Posterior cingulate gyrus (tissue), 11 donors: ENCODE data around the gene COX20.
A peak's percentile ranks its signal among the peaks of the same experiment; 100 is the strongest.
"Not testable (repeated sequence)": the region's sequence is repeated elsewhere in the genome, so short reads cannot be mapped to it uniquely, and the experiment has no call there.

ENCODE experiments used
- DNase-seq, 10 donors: peaks; one replicate each; pipeline versions ENCODE4 v3.0.0 to v3.0.0-alpha.2; 2020 to 2021; ENCODE audit warnings: mixed read lengths in 3 of 10
- intact Hi-C: fragments of 100-400 bp; cut with DNase I; formaldehyde crosslinking; loops from one replicate; pipeline ENCODE4 v1.15.1; 2023

Gene COX20

GRCh38 chr1:244835276-244836134 lies at the start of gene COX20:
Gene COX20, plus strand, starts transcription at chr1:244835658. Its CDS starts 57 bp downstream, at chr1:244835715.
- intact Hi-C loops: loop anchor here (1.0 to 10.0 kb wide), 4 partner anchors 28 to 207 kb away; partner anchors contain the start of gene DESI2
- peak; percentile 78 to 96 (median 84) for DNase-seq

- intact Hi-C loops: no loop called here
- no peak for DNase-seq
Observed at GRCh38 chr1:244788493-244789275, 46.8 kb upstream of the COX20 start.

- DNase-seq: no peak
- intact Hi-C loops: no loop called here
Observed at GRCh38 chr1:244789276-244789580, 46.2 kb upstream of the COX20 start.

GRCh38 chr1:244789731-244790130 lies 45.7 kb upstream of the COX20 start:
- no peak for DNase-seq
- intact Hi-C loops: no loop called here

GRCh38 chr1:244791061-244791460 lies 44.4 kb upstream of the COX20 start:
- DNase-seq: no peak
- intact Hi-C loops: no loop called here

GRCh38 chr1:244792188-244792850 lies 43.1 kb upstream of the COX20 start:
- intact Hi-C loops: no loop called here

GRCh38 chr1:244794071-244794470 lies 41.4 kb upstream of the COX20 start:
- intact Hi-C loops: no loop called here
- no peak for DNase-seq

More at GRCh38 chr1:244792188-244792850, 43.1 kb upstream of the COX20 start:
- DNase-seq: no peak

GRCh38 chr1:244794516-244794915 lies 40.9 kb upstream of the COX20 start:
- DNase-seq, intact Hi-C loops: not testable (repeated sequence)

- intact Hi-C loops: loop anchor here (1.0 to 5.0 kb wide), 2 partner anchors 65 to 194 kb away; partner anchors contain the start of gene HNRNPU
Observed at GRCh38 chr1:244796719-244797406, 38.6 kb upstream of the COX20 start.

GRCh38 chr1:244800821-244801220 lies 34.6 kb upstream of the COX20 start:
- intact Hi-C loops: loop anchor here (2.0 kb wide), 1 partner anchor 242 kb away; no protein-coding TSS in a partner anchor
- no peak for DNase-seq

More at GRCh38 chr1:244796719-244797406, 38.6 kb upstream of the COX20 start:
- DNase-seq: peak in 6 of 10 donors; percentile 18 to 81 (median 70)

GRCh38 chr1:244801246-244801645 lies 34.2 kb upstream of the COX20 start:
- intact Hi-C loops: loop anchor here (2.0 kb wide), 1 partner anchor 242 kb away; no protein-coding TSS in a partner anchor

GRCh38 chr1:244802041-244802440 lies 33.4 kb upstream of the COX20 start:
- intact Hi-C loops: no loop called here
- DNase-seq: no peak

More at GRCh38 chr1:244801246-244801645, 34.2 kb upstream of the COX20 start:
- peak in 3 of 10 donors; percentile 15 to 41 (median 16) for DNase-seq

GRCh38 chr1:244802556-244803239 lies 32.8 kb upstream of the COX20 start:
- DNase-seq: no peak

GRCh38 chr1:244804841-244805240 lies 30.6 kb upstream of the COX20 start:
- intact Hi-C loops: no loop called here

More at GRCh38 chr1:244802556-244803239, 32.8 kb upstream of the COX20 start:
- intact Hi-C loops: no loop called here

GRCh38 chr1:244807138-244807537 lies 28.3 kb upstream of the COX20 start:
- intact Hi-C loops: no loop called here
- DNase-seq: no peak

More at GRCh38 chr1:244804841-244805240, 30.6 kb upstream of the COX20 start:
- DNase-seq: no peak

GRCh38 chr1:244810221-244810620 lies 25.2 kb upstream of the COX20 start:
- peak in 1 of 10 donors; percentile 56 for DNase-seq
- intact Hi-C loops: no loop called here

- no peak for DNase-seq
- intact Hi-C loops: no loop called here
Observed at GRCh38 chr1:244813327-244813726, 22.1 kb upstream of the COX20 start.

- no peak for DNase-seq
- intact Hi-C loops: no loop called here
Observed at GRCh38 chr1:244815600-244816099, 19.8 kb upstream of the COX20 start.

GRCh38 chr1:244817415-244817894 lies 18.0 kb upstream of the COX20 start:
- no peak for DNase-seq
- intact Hi-C loops: no loop called here
